ENCODE measurements around the gene PLXNB1.

PLXNB1 gene

DNA sequence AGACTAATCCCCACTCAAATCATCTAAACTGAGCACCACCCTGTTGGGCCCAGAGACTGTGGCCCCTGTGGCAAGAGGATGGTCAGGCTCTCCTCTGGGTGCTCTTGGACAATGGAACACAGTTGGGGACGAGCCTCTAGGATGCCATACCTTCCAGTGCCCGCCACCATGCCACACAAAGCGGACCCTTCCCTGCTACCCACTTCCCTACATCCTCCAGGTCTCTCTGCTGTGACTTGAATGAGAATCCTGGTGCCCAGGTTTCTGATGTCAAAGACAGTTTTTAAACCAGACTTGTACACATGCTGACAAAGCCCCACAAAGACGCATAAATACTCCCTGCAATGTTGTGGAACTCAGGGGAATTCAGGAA lies 5.3 kb upstream of the PLXNB1 start:
- Histone ChIP-seq H3K4me3 (replicated peaks; ENCODE audit: insufficient read depth, low read length) (no peak overlapping the region), H3K27me3 (ENCODE audit: insufficient read depth, poor library complexity, severe bottlenecking) (no peaks in the 10 kb centered on the region), H3K27ac (replicated peaks) (no peak overlapping the region)
- TF ChIP-seq SPI1 (IDR thresholded peaks at IDR 0.05; ENCODE audit: borderline replicate concordance, low read depth): no peak
- TF ChIP-seq, protein P1, sequence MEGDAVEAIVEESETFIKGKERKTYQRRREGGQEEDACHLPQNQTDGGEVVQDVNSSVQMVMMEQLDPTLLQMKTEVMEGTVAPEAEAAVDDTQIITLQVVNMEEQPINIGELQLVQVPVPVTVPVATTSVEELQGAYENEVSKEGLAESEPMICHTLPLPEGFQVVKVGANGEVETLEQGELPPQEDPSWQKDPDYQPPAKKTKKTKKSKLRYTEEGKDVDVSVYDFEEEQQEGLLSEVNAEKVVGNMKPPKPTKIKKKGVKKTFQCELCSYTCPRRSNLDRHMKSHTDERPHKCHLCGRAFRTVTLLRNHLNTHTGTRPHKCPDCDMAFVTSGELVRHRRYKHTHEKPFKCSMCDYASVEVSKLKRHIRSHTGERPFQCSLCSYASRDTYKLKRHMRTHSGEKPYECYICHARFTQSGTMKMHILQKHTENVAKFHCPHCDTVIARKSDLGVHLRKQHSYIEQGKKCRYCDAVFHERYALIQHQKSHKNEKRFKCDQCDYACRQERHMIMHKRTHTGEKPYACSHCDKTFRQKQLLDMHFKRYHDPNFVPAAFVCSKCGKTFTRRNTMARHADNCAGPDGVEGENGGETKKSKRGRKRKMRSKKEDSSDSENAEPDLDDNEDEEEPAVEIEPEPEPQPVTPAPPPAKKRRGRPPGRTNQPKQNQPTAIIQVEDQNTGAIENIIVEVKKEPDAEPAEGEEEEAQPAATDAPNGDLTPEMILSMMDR (IDR thresholded peaks at IDR 0.05; ENCODE audit: insufficient read depth, low read length): no peak
- no peak for TF ChIP-seq POLR2AphosphoS5 (IDR thresholded peaks at IDR 0.05; ENCODE audit: low read depth)
- TF ChIP-seq, protein P2, sequence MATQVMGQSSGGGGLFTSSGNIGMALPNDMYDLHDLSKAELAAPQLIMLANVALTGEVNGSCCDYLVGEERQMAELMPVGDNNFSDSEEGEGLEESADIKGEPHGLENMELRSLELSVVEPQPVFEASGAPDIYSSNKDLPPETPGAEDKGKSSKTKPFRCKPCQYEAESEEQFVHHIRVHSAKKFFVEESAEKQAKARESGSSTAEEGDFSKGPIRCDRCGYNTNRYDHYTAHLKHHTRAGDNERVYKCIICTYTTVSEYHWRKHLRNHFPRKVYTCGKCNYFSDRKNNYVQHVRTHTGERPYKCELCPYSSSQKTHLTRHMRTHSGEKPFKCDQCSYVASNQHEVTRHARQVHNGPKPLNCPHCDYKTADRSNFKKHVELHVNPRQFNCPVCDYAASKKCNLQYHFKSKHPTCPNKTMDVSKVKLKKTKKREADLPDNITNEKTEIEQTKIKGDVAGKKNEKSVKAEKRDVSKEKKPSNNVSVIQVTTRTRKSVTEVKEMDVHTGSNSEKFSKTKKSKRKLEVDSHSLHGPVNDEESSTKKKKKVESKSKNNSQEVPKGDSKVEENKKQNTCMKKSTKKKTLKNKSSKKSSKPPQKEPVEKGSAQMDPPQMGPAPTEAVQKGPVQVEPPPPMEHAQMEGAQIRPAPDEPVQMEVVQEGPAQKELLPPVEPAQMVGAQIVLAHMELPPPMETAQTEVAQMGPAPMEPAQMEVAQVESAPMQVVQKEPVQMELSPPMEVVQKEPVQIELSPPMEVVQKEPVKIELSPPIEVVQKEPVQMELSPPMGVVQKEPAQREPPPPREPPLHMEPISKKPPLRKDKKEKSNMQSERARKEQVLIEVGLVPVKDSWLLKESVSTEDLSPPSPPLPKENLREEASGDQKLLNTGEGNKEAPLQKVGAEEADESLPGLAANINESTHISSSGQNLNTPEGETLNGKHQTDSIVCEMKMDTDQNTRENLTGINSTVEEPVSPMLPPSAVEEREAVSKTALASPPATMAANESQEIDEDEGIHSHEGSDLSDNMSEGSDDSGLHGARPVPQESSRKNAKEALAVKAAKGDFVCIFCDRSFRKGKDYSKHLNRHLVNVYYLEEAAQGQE (IDR thresholded peaks at IDR 0.05; ENCODE audit: insufficient replicate concordance, low read depth): no peak
- TF ChIP-seq GABPA (IDR thresholded peaks at IDR 0.05; ENCODE audit: low read depth): no peak
- DNase-seq (ENCODE audit: low read depth in 1 of 2, low spot score in 1 of 2): no peak

DNA sequence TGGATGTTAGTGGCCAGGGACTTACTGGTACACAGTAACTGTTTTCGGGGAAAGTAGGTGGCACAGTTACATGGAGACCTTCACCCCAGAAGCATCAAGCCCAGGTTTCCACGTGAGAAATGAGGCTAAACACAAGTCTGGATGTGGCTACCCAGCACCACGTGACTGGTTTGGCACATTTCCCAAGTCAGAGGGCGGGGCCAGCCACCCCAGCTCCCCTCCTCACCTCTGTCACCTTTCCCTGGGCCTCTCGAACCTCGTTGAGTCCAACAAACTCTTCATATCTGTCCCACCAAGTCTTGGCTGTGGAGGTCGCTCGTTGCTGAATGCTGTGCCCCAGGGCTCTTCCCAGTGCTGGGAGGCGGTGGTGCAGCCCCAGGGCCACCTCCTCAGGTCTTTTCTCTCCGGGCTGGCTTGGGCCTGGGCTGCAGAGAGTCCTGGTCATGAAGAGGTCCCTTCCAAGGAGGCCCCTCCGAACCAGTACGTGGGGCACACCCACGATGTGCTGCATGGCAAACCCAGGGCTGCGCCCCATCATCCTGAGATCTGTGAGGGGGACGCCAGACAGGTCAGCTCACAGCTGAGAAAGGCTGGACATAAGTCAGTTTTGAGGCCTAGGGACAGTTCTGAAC lies 4.8 kb upstream of the PLXNB1 start:
- Histone ChIP-seq H3K4me3 (replicated peaks; ENCODE audit: insufficient read depth, low read length) (no peak overlapping the region), H3K27ac (replicated peaks) (no peak overlapping the region), H3K27me3 (ENCODE audit: insufficient read depth, poor library complexity, severe bottlenecking) (no peaks in the 10 kb centered on the region)
- no peak for TF ChIP-seq POLR2AphosphoS5 (IDR thresholded peaks at IDR 0.05; ENCODE audit: low read depth)
- TF ChIP-seq SPI1 (IDR thresholded peaks at IDR 0.05; ENCODE audit: borderline replicate concordance, low read depth): no peak
- TF ChIP-seq, protein P1 (IDR thresholded peaks at IDR 0.05; ENCODE audit: insufficient read depth, low read length): no peak
- TF ChIP-seq, protein P2 (IDR thresholded peaks at IDR 0.05; ENCODE audit: insufficient replicate concordance, low read depth): no peak
- TF ChIP-seq GABPA (IDR thresholded peaks at IDR 0.05; ENCODE audit: low read depth): no peak
- no peak for DNase-seq (ENCODE audit: low read depth in 1 of 2, low spot score in 1 of 2)

DNA sequence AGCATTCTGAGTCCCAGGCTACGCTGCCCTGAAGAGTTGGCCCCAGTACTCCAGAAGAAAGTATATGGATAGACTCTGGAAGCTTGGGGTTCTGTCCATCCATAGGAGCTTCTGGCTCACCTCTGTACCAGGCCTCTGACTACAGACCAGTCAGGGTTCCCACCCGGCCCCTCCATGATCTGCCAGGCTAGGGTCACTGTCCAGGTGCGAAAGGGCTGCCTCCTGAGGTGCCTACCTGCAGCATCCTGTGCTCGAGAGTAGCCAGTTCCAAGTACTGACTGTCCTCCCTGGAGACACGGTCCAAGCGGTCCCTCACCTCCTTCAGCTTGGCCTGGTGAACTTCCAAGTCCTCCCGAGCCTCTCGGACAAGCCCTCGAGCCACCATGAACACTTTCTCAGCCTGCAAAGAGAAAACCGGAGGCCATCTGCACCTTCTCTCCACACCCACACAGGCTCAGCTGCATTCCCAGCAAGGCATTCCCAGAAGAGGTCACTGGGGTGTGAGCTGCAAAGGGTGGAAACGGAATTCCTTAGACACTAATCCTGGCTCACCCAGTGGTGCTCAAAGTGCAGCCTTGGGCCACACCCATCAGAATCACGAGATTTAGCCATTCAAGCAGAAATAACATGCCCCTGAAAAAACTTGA lies 3.7 kb upstream of the PLXNB1 start:
- DNase-seq (ENCODE audit: low read depth in 1 of 2, low spot score in 1 of 2): no peak
- H3K27ac ChIP-seq (replicated peaks): no peak overlapping the region
- TF ChIP-seq POLR2AphosphoS5 (IDR thresholded peaks at IDR 0.05; ENCODE audit: low read depth) (no peak), SPI1 (IDR thresholded peaks at IDR 0.05; ENCODE audit: borderline replicate concordance, low read depth) (no peak), GABPA (IDR thresholded peaks at IDR 0.05; ENCODE audit: low read depth) (no peak)
- TF ChIP-seq, protein P2 (IDR thresholded peaks at IDR 0.05; ENCODE audit: insufficient replicate concordance, low read depth): no peak
- TF ChIP-seq, protein P1 (IDR thresholded peaks at IDR 0.05; ENCODE audit: insufficient read depth, low read length): no peak

More for the DNA sequence above, 3.7 kb upstream of the PLXNB1 start:
- Histone ChIP-seq H3K27me3 (ENCODE audit: insufficient read depth, poor library complexity, severe bottlenecking) (peaks cover 2% of the 10 kb centered on the region), H3K4me3 (replicated peaks; ENCODE audit: insufficient read depth, low read length) (no peak overlapping the region)

Data from HL-60 (cell line).